ENCODE results near the gene MINK1.
"Not testable (repeated sequence)": the region's sequence is repeated elsewhere in the genome, so short reads cannot be mapped to it uniquely, and the experiment has no call there.

The MINK1 gene

DNA sequence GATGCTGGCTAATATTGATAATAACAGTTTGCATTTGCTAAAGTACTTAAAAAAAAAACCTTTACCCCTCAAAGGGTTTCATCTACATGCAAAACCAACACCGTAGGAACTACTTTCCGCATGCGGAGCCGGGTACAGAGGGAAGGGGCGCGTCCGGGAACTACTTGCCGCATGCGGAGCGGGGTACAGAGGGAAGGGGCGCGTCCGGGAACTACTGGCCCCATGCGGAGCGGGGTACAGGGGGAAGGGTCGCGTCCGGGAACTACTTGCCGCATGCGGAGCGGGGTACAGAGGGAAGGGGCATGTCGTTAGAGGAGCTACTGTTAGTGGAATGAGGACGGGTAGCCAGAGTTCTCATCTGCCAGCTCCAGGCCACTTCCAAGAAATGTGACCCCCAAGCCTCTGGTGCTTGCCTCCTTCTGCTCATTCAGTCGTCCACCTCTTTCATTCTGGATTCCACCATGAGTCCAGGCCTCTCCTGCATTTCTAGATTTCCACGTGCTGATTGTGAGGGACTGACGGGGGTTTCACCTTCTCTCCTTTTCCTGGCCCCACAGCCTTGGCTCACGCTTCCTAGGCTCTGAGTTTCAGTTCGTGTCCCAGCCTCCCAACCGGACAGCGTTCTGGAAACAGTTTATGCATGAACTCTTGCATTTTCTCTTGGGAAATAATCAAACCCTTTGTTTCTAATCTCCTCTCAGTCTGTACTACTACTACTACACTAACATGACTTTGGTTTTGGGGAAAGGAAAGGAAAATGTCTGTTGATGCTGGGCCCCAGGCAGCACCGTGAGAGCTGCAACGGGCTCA lies 26.9 kb downstream of the MINK1 start:
- TF ChIP-seq, protein P1, sequence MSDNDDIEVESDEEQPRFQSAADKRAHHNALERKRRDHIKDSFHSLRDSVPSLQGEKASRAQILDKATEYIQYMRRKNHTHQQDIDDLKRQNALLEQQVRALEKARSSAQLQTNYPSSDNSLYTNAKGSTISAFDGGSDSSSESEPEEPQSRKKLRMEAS (IDR thresholded peaks at IDR 0.05; ENCODE audit: low read depth, low read length): no peak
- TF ChIP-seq POLR2A (IDR thresholded peaks at IDR 0.05; ENCODE audit: extremely low read depth, insufficient read length): no peak
- TF ChIP-seq MYC (IDR thresholded peaks at IDR 0.05; ENCODE audit: low read depth, low read length): no peak
- TF ChIP-seq, protein P2, sequence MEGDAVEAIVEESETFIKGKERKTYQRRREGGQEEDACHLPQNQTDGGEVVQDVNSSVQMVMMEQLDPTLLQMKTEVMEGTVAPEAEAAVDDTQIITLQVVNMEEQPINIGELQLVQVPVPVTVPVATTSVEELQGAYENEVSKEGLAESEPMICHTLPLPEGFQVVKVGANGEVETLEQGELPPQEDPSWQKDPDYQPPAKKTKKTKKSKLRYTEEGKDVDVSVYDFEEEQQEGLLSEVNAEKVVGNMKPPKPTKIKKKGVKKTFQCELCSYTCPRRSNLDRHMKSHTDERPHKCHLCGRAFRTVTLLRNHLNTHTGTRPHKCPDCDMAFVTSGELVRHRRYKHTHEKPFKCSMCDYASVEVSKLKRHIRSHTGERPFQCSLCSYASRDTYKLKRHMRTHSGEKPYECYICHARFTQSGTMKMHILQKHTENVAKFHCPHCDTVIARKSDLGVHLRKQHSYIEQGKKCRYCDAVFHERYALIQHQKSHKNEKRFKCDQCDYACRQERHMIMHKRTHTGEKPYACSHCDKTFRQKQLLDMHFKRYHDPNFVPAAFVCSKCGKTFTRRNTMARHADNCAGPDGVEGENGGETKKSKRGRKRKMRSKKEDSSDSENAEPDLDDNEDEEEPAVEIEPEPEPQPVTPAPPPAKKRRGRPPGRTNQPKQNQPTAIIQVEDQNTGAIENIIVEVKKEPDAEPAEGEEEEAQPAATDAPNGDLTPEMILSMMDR (IDR thresholded peaks at IDR 0.05; ENCODE audit: low read depth, low read length): no peak
- no peak overlapping the region for H3K4me3 ChIP-seq (ENCODE audit: low read depth, low read length)
- DNase-seq (ENCODE audit: low read depth): no peak

DNA sequence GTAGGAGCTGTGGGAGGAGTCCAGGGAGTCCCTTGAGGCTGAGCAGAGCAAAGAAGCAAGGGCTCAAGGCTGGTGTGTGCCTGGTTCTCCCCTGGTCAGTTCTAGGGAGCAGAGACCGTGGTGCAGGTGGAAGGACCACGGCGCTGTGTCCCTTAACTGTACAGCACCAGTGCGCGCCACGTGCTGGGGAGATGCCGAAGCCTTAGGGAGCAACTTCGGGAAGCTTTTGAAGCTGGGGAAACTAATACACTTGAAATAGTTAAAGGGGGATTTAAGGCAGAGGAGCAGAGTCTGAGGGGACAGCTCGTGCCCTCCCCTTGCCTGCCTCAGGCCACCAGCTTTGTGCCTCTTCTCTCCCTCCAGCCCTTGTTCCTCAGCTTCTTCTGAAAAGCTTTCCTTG lies 27.5 kb downstream of the MINK1 start:
- H3K4me3 ChIP-seq (ENCODE audit: low read depth, low read length): no peak overlapping the region
- DNase-seq (ENCODE audit: low read depth): no peak
- TF ChIP-seq POLR2A (IDR thresholded peaks at IDR 0.05; ENCODE audit: extremely low read depth, insufficient read length) (no peak), MYC (IDR thresholded peaks at IDR 0.05; ENCODE audit: low read depth, low read length) (no peak)
- TF ChIP-seq, protein P2 (IDR thresholded peaks at IDR 0.05; ENCODE audit: low read depth, low read length): no peak
- TF ChIP-seq, protein P1 (IDR thresholded peaks at IDR 0.05; ENCODE audit: low read depth, low read length): no peak

DNA sequence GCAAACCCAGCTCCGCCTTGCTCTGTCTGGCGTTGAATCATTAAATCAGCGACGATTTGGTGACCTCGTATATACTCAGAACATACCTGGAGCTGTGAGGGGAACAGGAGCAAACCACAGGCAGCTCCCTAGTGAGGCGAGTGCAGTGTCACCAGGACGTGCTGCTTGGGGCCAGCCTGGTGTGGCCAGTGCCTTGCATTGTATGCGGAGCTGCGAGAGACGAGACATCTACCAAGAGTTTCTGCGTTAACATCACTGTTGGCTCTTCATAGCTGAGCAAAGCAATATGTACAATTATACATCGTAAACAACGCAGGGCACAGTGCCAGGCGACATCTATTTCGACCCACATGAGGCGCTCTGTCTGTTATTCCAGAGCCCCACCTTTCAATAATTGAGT lies 27.9 kb downstream of the MINK1 start:
- no peak overlapping the region for H3K4me3 ChIP-seq (ENCODE audit: low read depth, low read length)
- DNase-seq (ENCODE audit: low read depth): no peak
- TF ChIP-seq, protein P2 (IDR thresholded peaks at IDR 0.05; ENCODE audit: low read depth, low read length): no peak
- TF ChIP-seq POLR2A (IDR thresholded peaks at IDR 0.05; ENCODE audit: extremely low read depth, insufficient read length): no peak
- TF ChIP-seq, protein P1 (IDR thresholded peaks at IDR 0.05; ENCODE audit: low read depth, low read length): no peak
- no peak for TF ChIP-seq MYC (IDR thresholded peaks at IDR 0.05; ENCODE audit: low read depth, low read length)

DNA sequence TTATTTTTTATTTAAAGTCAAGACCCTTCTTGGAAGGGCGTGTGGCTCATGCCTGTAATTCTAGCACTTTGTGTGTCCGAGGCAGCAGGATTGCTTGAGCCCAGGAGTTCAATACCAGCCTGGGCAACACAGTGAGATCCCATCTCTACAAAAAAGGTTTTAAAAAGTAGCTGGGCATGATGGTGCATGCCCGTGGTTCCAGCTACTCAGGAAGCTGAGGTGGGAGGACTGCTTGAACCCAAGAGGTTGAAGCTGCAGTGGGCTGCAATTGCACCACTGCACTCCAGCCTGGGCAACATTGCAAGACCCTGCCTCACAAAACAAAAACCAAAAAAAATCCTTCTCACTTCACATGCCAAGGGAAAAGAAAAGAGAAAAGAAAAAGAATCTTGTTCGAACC lies 29.6 kb downstream of the MINK1 start:
- no peak for DNase-seq (ENCODE audit: low read depth)
- no peak overlapping the region for H3K4me3 ChIP-seq (ENCODE audit: low read depth, low read length)
- TF ChIP-seq POLR2A (IDR thresholded peaks at IDR 0.05; ENCODE audit: extremely low read depth, insufficient read length) (no peak), MYC (IDR thresholded peaks at IDR 0.05; ENCODE audit: low read depth, low read length) (no peak)
- TF ChIP-seq, protein P2 (IDR thresholded peaks at IDR 0.05; ENCODE audit: low read depth, low read length): no peak
- TF ChIP-seq, protein P1 (IDR thresholded peaks at IDR 0.05; ENCODE audit: low read depth, low read length): no peak

DNA sequence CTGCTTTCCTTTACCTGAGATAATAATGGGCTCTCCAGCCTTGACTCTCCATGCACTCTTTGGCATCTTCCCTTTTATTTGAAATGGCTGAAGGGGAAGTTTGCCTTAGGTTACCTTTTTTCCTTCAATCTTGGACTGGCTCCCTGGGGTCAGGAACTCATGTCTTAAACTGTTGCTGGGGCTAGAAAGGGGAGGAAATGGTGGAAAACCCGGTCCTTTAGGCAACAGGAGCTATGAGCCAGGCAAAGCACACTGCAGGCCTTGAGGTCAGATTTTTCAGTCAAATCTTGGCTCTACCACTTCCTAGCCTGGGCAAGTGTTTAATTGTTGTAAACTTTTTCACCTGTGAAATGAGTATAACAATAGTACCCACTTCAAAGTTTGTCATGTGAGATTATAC lies 30.2 kb downstream of the MINK1 start:
- TF ChIP-seq MYC (IDR thresholded peaks at IDR 0.05; ENCODE audit: low read depth, low read length) (no peak), POLR2A (IDR thresholded peaks at IDR 0.05; ENCODE audit: extremely low read depth, insufficient read length) (no peak)
- TF ChIP-seq, protein P1 (IDR thresholded peaks at IDR 0.05; ENCODE audit: low read depth, low read length): no peak
- TF ChIP-seq, protein P2 (IDR thresholded peaks at IDR 0.05; ENCODE audit: low read depth, low read length): no peak
- no peak for DNase-seq (ENCODE audit: low read depth)
- H3K4me3 ChIP-seq (ENCODE audit: low read depth, low read length): no peak overlapping the region

DNA sequence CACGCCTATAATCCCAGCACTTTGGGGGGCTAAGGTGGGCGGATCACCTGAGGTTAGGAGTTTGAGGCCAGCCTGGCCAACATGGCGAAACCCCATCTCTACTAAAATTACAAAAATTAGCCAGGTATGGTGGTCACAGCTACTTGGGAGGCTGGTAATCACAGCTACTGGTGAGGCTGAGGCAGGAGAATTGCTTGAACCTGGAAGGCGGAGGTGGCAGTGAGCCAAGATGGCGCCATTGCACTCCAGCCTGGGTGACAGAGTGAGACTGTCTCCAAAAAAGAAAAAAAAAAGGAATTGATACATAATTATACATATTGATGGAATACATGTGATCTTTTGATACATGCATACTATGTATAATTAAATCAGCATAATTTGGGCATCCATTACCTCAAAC lies 34.4 kb downstream of the MINK1 start:
- not testable (repeated sequence) for DNase-seq (ENCODE audit: low read depth); H3K4me3 ChIP-seq (ENCODE audit: low read depth, low read length)

DNA sequence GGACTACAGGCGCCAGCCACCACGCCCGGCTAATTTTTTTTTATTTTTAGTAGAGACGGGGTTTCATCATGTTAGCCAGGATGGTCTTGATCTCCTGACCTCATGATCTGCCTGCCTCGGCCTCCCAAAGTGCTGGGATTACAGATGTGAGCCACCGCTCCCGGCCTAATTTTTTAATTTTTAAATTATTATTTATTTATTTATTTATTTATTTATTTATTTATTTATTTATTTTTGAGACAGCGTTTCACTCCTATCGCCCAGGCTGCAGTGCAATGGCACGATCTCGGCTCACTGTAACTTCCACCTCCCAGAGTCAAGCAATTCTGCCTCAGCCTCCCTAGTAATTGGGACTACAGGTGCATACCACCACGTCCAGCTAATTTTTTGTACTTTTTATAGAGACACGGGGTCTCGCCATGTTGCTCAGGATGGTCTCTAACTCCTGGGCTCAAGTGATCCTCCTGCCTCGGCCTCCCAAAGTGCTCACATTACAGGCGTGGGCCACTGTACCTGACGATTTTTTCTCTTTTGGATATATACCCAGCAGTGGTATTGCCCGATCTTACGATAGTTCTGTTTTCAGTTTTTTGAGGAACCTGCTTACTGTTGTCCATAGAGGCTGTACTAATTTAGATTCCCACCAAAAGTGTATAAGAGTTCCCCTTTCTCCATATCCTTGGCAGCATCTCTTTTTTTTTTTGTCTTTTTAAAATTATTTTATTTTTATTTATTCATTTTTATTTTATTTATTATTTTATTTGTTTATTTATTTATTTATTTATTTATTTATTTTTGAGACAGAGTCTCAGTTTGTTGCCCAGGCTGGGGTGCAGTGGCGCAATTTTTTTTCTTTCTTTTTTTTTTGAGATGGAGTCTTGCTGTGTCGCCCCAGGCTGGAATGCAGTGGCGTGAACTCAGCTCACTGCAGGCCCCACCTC lies 36.2 kb downstream of the MINK1 start:
- not testable (repeated sequence) for H3K4me3 ChIP-seq (ENCODE audit: low read depth, low read length); DNase-seq (ENCODE audit: low read depth)

All from NB4 (cell line).